T follicular helper cell (primary cell): ENCODE measurements around the gene RASGEF1B.

ENCODE experiments used
- DNase-seq: peaks from one replicate; pipeline ENCODE4 v3.0.0-alpha.2; 2020; ENCODE audit warnings: low read depth
- total RNA-seq, 2 experiments: gene quantifications; one replicate each; lab custom pipeline; 2026; lab: John Stamatoyannopoulos, UW

RASGEF1B gene
- total RNA-seq = 19.4 to 45.8 reads per million in 2 experiments

- DNase-seq = peak; percentile 91
Measured at GRCh38 chr4:81471588-81472280, at the start of gene RASGEF1B. Gene RASGEF1B (minus strand): TSS chr4:81471907. CDS start chr4:81459508, 12,399 bp downstream.

- DNase-seq = no peak
Measured at GRCh38 chr4:81519856-81520255, 48.1 kb upstream of the RASGEF1B start.

- no peak for DNase-seq
Measured at GRCh38 chr4:81519427-81519773, 47.7 kb upstream of the RASGEF1B start.

GRCh38 chr4:81518762-81519426, 47.2 kb upstream of the RASGEF1B start:
- no peak for DNase-seq

GRCh38 chr4:81516241-81516640, 44.5 kb upstream of the RASGEF1B start:
- DNase-seq = no peak

GRCh38 chr4:81512757-81513501, 41.2 kb upstream of the RASGEF1B start:
- no peak for DNase-seq

GRCh38 chr4:81512001-81512756, 40.5 kb upstream of the RASGEF1B start:
- no peak for DNase-seq

- no peak for DNase-seq
Measured at GRCh38 chr4:81510643-81511178, 39.0 kb upstream of the RASGEF1B start.

- DNase-seq = no peak
Measured at GRCh38 chr4:81509822-81510221, 38.1 kb upstream of the RASGEF1B start.

GRCh38 chr4:81509191-81509590, 37.5 kb upstream of the RASGEF1B start:
- DNase-seq = no peak

GRCh38 chr4:81508411-81509185, 36.9 kb upstream of the RASGEF1B start:
- no peak for DNase-seq

GRCh38 chr4:81507530-81507929, 35.8 kb upstream of the RASGEF1B start:
- no peak for DNase-seq

- DNase-seq = no peak
Measured at GRCh38 chr4:81506731-81507130, 35.0 kb upstream of the RASGEF1B start.

- no peak for DNase-seq
Measured at GRCh38 chr4:81505726-81506125, 34.0 kb upstream of the RASGEF1B start.

GRCh38 chr4:81505004-81505598, 33.4 kb upstream of the RASGEF1B start:
- peak; percentile 62 for DNase-seq

GRCh38 chr4:81504112-81505003, 32.7 kb upstream of the RASGEF1B start:
- no peak for DNase-seq

- DNase-seq = no peak
Measured at GRCh38 chr4:81503586-81503985, 31.9 kb upstream of the RASGEF1B start.

- DNase-seq = no peak
Measured at GRCh38 chr4:81502564-81502963, 30.9 kb upstream of the RASGEF1B start.

GRCh38 chr4:81499840-81500239, 28.1 kb upstream of the RASGEF1B start:
- DNase-seq = no peak
